MM.1S (cell line): ENCODE measurements around the gene ANKRD52.
A peak's percentile ranks its signal among the peaks of the same experiment; 100 is the strongest.
"Not testable (repeated sequence)": the region's sequence is repeated elsewhere in the genome, so short reads cannot be mapped to it uniquely, and the experiment has no call there.

ENCODE experiments used
- DNase-seq: peaks from one replicate; pipeline ENCODE4 v3.0.0-alpha.2; 2015
- H2AFZ ChIP-seq: fragments of 300-600 bp; sonication (generic); 2 replicates; pipeline ENCODE4 v1.6.0; 2016; ENCODE audit warnings: antibody characterized with exemption, low read length
- H3F3A ChIP-seq: fragments of 300-600 bp; sonication (generic); 2 replicates; pipeline ENCODE4 v1.6.1; 2016; ENCODE audit warnings: mild to moderate bottlenecking, antibody characterized with exemption, low read length, moderate library complexity, mixed read lengths; ENCODE audit not compliant: insufficient read depth
- H3K27ac ChIP-seq: fragments of 300-600 bp; sonication (generic); 2 replicates; pipeline ENCODE4 v1.5.1; 2016; ENCODE audit warnings: mild to moderate bottlenecking, low read length
- H3K27me3 ChIP-seq: fragments of 300-600 bp; sonication (generic); replicated peaks from 2 replicates; pipeline ENCODE4 v1.6.0; 2016; ENCODE audit warnings: low read length; ENCODE audit not compliant: insufficient read depth
- H3K36me3 ChIP-seq: fragments of 300-600 bp; sonication (generic); replicated peaks from 2 replicates; pipeline ENCODE4 v1.6.1; 2016; ENCODE audit warnings: mild to moderate bottlenecking, low read length, mixed read lengths; ENCODE audit not compliant: insufficient read depth
- H3K4me1 ChIP-seq: fragments of 300-600 bp; sonication (generic); 2 replicates; pipeline ENCODE4 v1.6.1; 2016; ENCODE audit warnings: low read length, mixed read lengths
- H3K4me2 ChIP-seq: fragments of 300-600 bp; sonication (generic); 2 replicates; pipeline ENCODE4 v1.6.0; 2016; ENCODE audit warnings: low read depth, low read length
- H3K4me3 ChIP-seq: fragments of 300-600 bp; sonication (generic); 2 replicates; pipeline ENCODE4 v1.5.1; 2016; ENCODE audit warnings: low read length, mixed read lengths
- H3K79me2 ChIP-seq: fragments of 300-600 bp; sonication (generic); 2 replicates; pipeline ENCODE4 v1.6.1; 2016; ENCODE audit warnings: mixed run types, low read length, mixed read lengths
- H3K9ac ChIP-seq: fragments of 300-600 bp; sonication (generic); 2 replicates; pipeline ENCODE4 v1.6.1; 2016; ENCODE audit warnings: low read length, mixed read lengths
- H3K9me2 ChIP-seq: fragments of 300-600 bp; sonication (generic); replicated peaks from 2 replicates; pipeline ENCODE4 v1.6.1; 2016; ENCODE audit warnings: mild to moderate bottlenecking, low read length, mixed read lengths; ENCODE audit not compliant: insufficient read depth
- H3K9me3 ChIP-seq: fragments of 300-600 bp; sonication (generic); replicated peaks from 2 replicates; pipeline ENCODE4 v1.6.1; 2016; ENCODE audit warnings: mild to moderate bottlenecking, low read length, mixed read lengths; ENCODE audit not compliant: insufficient read depth
- H4K20me1 ChIP-seq: fragments of 300-600 bp; sonication (generic); 2 replicates; pipeline ENCODE4 v1.6.1; 2016; ENCODE audit warnings: mild to moderate bottlenecking, low read length, moderate library complexity, mixed read lengths; ENCODE audit not compliant: insufficient read depth
- EZH2 ChIP-seq: fragments of 300-600 bp; sonication (generic); optimal IDR thresholded peaks from 2 replicates; pipeline ENCODE3; 2017; ENCODE audit warnings: low read depth, mild to moderate bottlenecking, antibody characterized with exemption, low read length, mixed read lengths
- EZH2phosphoT487 ChIP-seq: fragments of 300-600 bp; sonication (generic); IDR thresholded peaks from 2 replicates; pipeline ENCODE4 v1.6.1; 2018; ENCODE audit warnings: antibody characterized with exemption, low read length
- TF ChIP-seq, protein P1 (sequence below): fragments of 300-600 bp; sonication (generic); IDR thresholded peaks from 2 replicates; pipeline ENCODE4 v1.5.1; 2016; ENCODE audit warnings: antibody characterized with exemption, low read length, mixed read lengths

Gene ANKRD52

GRCh38 chr12:56197921-56198635 is 60.1 kb downstream of the ANKRD52 start:
- Histone ChIP-seq H4K20me1 (no peaks in the 10 kb centered on the region), H2AFZ (no peak overlapping the region), H3K9me2 (no peaks in the 10 kb centered on the region), H3K36me3 (no peaks in the 10 kb centered on the region), H3K9ac (no peak overlapping the region), H3K27ac (no peak overlapping the region), H3K9me3 (no peaks in the 10 kb centered on the region), H3K27me3 (no peaks in the 10 kb centered on the region), H3K4me1 (0 out of 2 replicates have a peak, but pooled peaks cover 4% of the 10 kb centered on the region), H3K4me3 (no peak overlapping the region), H3K4me2 (no peak overlapping the region), H3K79me2 (no peaks in the 10 kb centered on the region), H3F3A (no peaks in the 10 kb centered on the region)
- TF ChIP-seq EZH2phosphoT487 (no peak), EZH2 (no peak)
- TF ChIP-seq, protein P1, sequence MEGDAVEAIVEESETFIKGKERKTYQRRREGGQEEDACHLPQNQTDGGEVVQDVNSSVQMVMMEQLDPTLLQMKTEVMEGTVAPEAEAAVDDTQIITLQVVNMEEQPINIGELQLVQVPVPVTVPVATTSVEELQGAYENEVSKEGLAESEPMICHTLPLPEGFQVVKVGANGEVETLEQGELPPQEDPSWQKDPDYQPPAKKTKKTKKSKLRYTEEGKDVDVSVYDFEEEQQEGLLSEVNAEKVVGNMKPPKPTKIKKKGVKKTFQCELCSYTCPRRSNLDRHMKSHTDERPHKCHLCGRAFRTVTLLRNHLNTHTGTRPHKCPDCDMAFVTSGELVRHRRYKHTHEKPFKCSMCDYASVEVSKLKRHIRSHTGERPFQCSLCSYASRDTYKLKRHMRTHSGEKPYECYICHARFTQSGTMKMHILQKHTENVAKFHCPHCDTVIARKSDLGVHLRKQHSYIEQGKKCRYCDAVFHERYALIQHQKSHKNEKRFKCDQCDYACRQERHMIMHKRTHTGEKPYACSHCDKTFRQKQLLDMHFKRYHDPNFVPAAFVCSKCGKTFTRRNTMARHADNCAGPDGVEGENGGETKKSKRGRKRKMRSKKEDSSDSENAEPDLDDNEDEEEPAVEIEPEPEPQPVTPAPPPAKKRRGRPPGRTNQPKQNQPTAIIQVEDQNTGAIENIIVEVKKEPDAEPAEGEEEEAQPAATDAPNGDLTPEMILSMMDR, result no peak
- DNase-seq, result no peak

- H3K4me2 ChIP-seq, H3K4me1 ChIP-seq, H3K27me3 ChIP-seq, H3K4me3 ChIP-seq, H3F3A ChIP-seq, H3K27ac ChIP-seq, H3K9ac ChIP-seq, DNase-seq, H3K9me2 ChIP-seq, H2AFZ ChIP-seq, H3K36me3 ChIP-seq, H3K79me2 ChIP-seq, H4K20me1 ChIP-seq, H3K9me3 ChIP-seq: not testable (repeated sequence)
Observed at GRCh38 chr12:56196818-56197550, 61.2 kb downstream of the ANKRD52 start.

- DNase-seq, result peak; percentile 87
- H4K20me1 ChIP-seq, result no peaks in the 10 kb centered on the region
- H3F3A ChIP-seq, result peaks cover 14% of the 10 kb centered on the region
- H2AFZ ChIP-seq, result peak overlapping the region; percentile 88
- H3K79me2 ChIP-seq, result peaks cover 9% of the 10 kb centered on the region
- no peaks in the 10 kb centered on the region for H3K9me3 ChIP-seq
- no peaks in the 10 kb centered on the region for H3K9me2 ChIP-seq
- TF ChIP-seq EZH2 (no peak), EZH2phosphoT487 (no peak)
- TF ChIP-seq, protein P1, result peak; percentile 84
- no peaks in the 10 kb centered on the region for H3K36me3 ChIP-seq
- peak overlapping the region; percentile 14; the same call in 1 of the 2 replicates for H3K4me2 ChIP-seq
- H3K4me3 ChIP-seq, result no peak overlapping the region
- H3K9ac ChIP-seq, result no peak overlapping the region
- no peaks in the 10 kb centered on the region for H3K27me3 ChIP-seq
- peaks cover 12% of the 10 kb centered on the region for H3K4me1 ChIP-seq
- no peak overlapping the region for H3K27ac ChIP-seq
Observed at GRCh38 chr12:56193025-56193578, 65.1 kb downstream of the ANKRD52 start.
